GM21786 (cell line): ENCODE results near the gene FBXO8.

Source experiments
- ATAC-seq: cut with Tn5 transposase; IDR thresholded peaks from one replicate; pipeline ENCODE4 v1.9.1; 2021; ENCODE audit not compliant: unreplicated experiment

FBXO8 gene

GRCh38 chr4:174248407-174248806 is 35.1 kb downstream of the FBXO8 start:
- ATAC-seq = no peak

- ATAC-seq = no peak
Measured at GRCh38 chr4:174245714-174246113, 37.8 kb downstream of the FBXO8 start.

- no peak for ATAC-seq
Measured at GRCh38 chr4:174244441-174244840, 39.0 kb downstream of the FBXO8 start.

GRCh38 chr4:174241162-174241561 is 42.3 kb downstream of the FBXO8 start:
- no peak for ATAC-seq

- no peak for ATAC-seq
Measured at GRCh38 chr4:174236359-174236758, 47.1 kb downstream of the FBXO8 start.

- ATAC-seq = no peak
Measured at GRCh38 chr4:174230680-174231079, 52.8 kb downstream of the FBXO8 start.

GRCh38 chr4:174230148-174230547 is 53.3 kb downstream of the FBXO8 start:
- ATAC-seq = no peak

GRCh38 chr4:174228988-174229387 is 54.5 kb downstream of the FBXO8 start:
- ATAC-seq = no peak

- no peak for ATAC-seq
Measured at GRCh38 chr4:174225349-174226049, 58.0 kb downstream of the FBXO8 start.

GRCh38 chr4:174224550-174224949 is 58.9 kb downstream of the FBXO8 start:
- no peak for ATAC-seq

GRCh38 chr4:174222266-174222872 is 61.1 kb downstream of the FBXO8 start:
- ATAC-seq = peak; percentile 64

- ATAC-seq = no peak
Measured at GRCh38 chr4:174218127-174218790, 65.2 kb downstream of the FBXO8 start.

- ATAC-seq = no peak
Measured at GRCh38 chr4:174217273-174218126, 66.0 kb downstream of the FBXO8 start.

- no peak for ATAC-seq
Measured at GRCh38 chr4:174216799-174217272, 66.6 kb downstream of the FBXO8 start.

- no peak for ATAC-seq
Measured at GRCh38 chr4:174215961-174216680, 67.3 kb downstream of the FBXO8 start.

GRCh38 chr4:174215057-174215456 is 68.4 kb downstream of the FBXO8 start:
- ATAC-seq = no peak

GRCh38 chr4:174214101-174214878 is 69.2 kb downstream of the FBXO8 start:
- ATAC-seq = no peak

GRCh38 chr4:174213731-174214100 is 69.8 kb downstream of the FBXO8 start:
- no peak for ATAC-seq

- ATAC-seq = no peak
Measured at GRCh38 chr4:174212061-174212460, 71.4 kb downstream of the FBXO8 start.

GRCh38 chr4:174211622-174212044 is 71.8 kb downstream of the FBXO8 start:
- ATAC-seq = no peak
